ENCODE data around the gene DNMT3A.

Gene DNMT3A

GRCh38 chr2:25373269-25373981, 31.7 kb upstream of the DNMT3A start:
- DNase-seq (ENCODE audit: low read depth in 2 of 3, low spot score in 1 of 3): no peak

GRCh38 chr2:25372405-25373268, 30.9 kb upstream of the DNMT3A start:
- DNase-seq (ENCODE audit: low read depth in 2 of 3, low spot score in 1 of 3): no peak

- DNase-seq (ENCODE audit: low read depth in 2 of 3, low spot score in 1 of 3): no peak
Observed at GRCh38 chr2:25371253-25372241, 29.8 kb upstream of the DNMT3A start.

GRCh38 chr2:25369876-25370275, 28.2 kb upstream of the DNMT3A start:
- DNase-seq (ENCODE audit: low read depth in 2 of 3, low spot score in 1 of 3): no peak

- no peak for DNase-seq (ENCODE audit: low read depth in 2 of 3, low spot score in 1 of 3)
Observed at GRCh38 chr2:25369439-25369838, 27.7 kb upstream of the DNMT3A start.

GRCh38 chr2:25368660-25369059, 26.9 kb upstream of the DNMT3A start:
- DNase-seq (ENCODE audit: low read depth in 2 of 3, low spot score in 1 of 3): no peak

- DNase-seq (ENCODE audit: low read depth in 2 of 3, low spot score in 1 of 3): no peak
Observed at GRCh38 chr2:25367296-25367695, 25.6 kb upstream of the DNMT3A start.

- no peak for DNase-seq (ENCODE audit: low read depth in 2 of 3, low spot score in 1 of 3)
Observed at GRCh38 chr2:25366629-25367028, 24.9 kb upstream of the DNMT3A start.

- no peak for DNase-seq (ENCODE audit: low read depth in 2 of 3, low spot score in 1 of 3)
Observed at GRCh38 chr2:25365241-25365640, 23.5 kb upstream of the DNMT3A start.

GRCh38 chr2:25363733-25364132, 22.0 kb upstream of the DNMT3A start:
- no peak for DNase-seq (ENCODE audit: low read depth in 2 of 3, low spot score in 1 of 3)

- DNase-seq (ENCODE audit: low read depth in 2 of 3, low spot score in 1 of 3): peak in 1 of 3 donors; percentile 42
Observed at GRCh38 chr2:25362434-25363145, 20.9 kb upstream of the DNMT3A start.

GRCh38 chr2:25362049-25362433, 20.3 kb upstream of the DNMT3A start:
- DNase-seq (ENCODE audit: low read depth in 2 of 3, low spot score in 1 of 3): peak; percentile 89 to 99 (median 92)

- DNase-seq (ENCODE audit: low read depth in 2 of 3, low spot score in 1 of 3): no peak
Observed at GRCh38 chr2:25361261-25362048, 19.7 kb upstream of the DNMT3A start.

- no peak for DNase-seq (ENCODE audit: low read depth in 2 of 3, low spot score in 1 of 3)
Observed at GRCh38 chr2:25358836-25359235, 17.1 kb upstream of the DNMT3A start.

GRCh38 chr2:25358249-25358815, 16.6 kb upstream of the DNMT3A start:
- DNase-seq (ENCODE audit: low read depth in 2 of 3, low spot score in 1 of 3): no peak

- no peak for DNase-seq (ENCODE audit: low read depth in 2 of 3, low spot score in 1 of 3)
Observed at GRCh38 chr2:25356088-25356487, 14.4 kb upstream of the DNMT3A start.

GRCh38 chr2:25355270-25355669, 13.5 kb upstream of the DNMT3A start:
- DNase-seq (ENCODE audit: low read depth in 2 of 3, low spot score in 1 of 3): no peak

GRCh38 chr2:25354116-25354515, 12.4 kb upstream of the DNMT3A start:
- DNase-seq (ENCODE audit: low read depth in 2 of 3, low spot score in 1 of 3): no peak

GRCh38 chr2:25349397-25349796, 7.7 kb upstream of the DNMT3A start:
- no peak for DNase-seq (ENCODE audit: low read depth in 2 of 3, low spot score in 1 of 3)
